Activated CD8-positive, alpha-beta T cell treated with anti-CD3 and anti-CD28 coated beads for 36 hours (primary cell): ENCODE data around the gene MAF. TPM values are rescaled to one million over a fixed set of nuclear protein-coding genes. Genes with fewer than 3 reads are reported as not detected.

Experiments used
- ATAC-seq: fragments of 200-7000 bp; cut with Tn5 transposase; one replicate; pipeline ENCODE4 v1.10.0; 2021; ENCODE audit warnings: mild to moderate bottlenecking, moderate library complexity
- CTCF ChIA-PET: fragments of 350-600 bp; sonication (Branson Sonifier 250); formaldehyde crosslinking; loops from one replicate; lab custom pipeline; 2021; ENCODE audit warnings: antibody characterized with exemption; lab: Charles Lee
- POLR2A ChIA-PET: fragments of 350-600 bp; sonication (Branson Sonifier 250); formaldehyde crosslinking; loops from one replicate; lab custom pipeline; 2021; ENCODE audit warnings: antibody characterized with exemption; lab: Charles Lee
- DNase-seq: peaks from one replicate; pipeline ENCODE4 v3.0.0-alpha.2; 2020
- H3K27ac Mint-ChIP-seq: one replicate; pipeline ENCODE4 v1.8.0; 2021; ENCODE audit warnings: mild to moderate bottlenecking, mixed read lengths
- H3K27me3 Mint-ChIP-seq: one replicate; pipeline ENCODE4 v1.8.0; 2021; ENCODE audit warnings: mixed read lengths
- H3K36me3 Mint-ChIP-seq: one replicate; pipeline ENCODE4 v1.8.0; 2021; ENCODE audit warnings: low read depth, mixed read lengths
- H3K4me1 Mint-ChIP-seq: one replicate; pipeline ENCODE4 v1.8.0; 2021; ENCODE audit warnings: low read depth, mixed read lengths
- H3K4me3 Mint-ChIP-seq: one replicate; pipeline ENCODE4 v1.8.0; 2021; ENCODE audit warnings: mild to moderate bottlenecking, moderate library complexity, mixed read lengths
- H3K9me3 Mint-ChIP-seq: one replicate; pipeline ENCODE4 v1.8.0; 2021; ENCODE audit warnings: mixed read lengths
- intact Hi-C: fragments of 100-400 bp; cut with micrococcal nuclease; formaldehyde crosslinking; loops from one replicate; pipeline ENCODE4 v1.10.0; 2022
- total RNA-seq, 2 experiments: library from RNA; stranded (reverse); gene quantifications; one replicate each; pipeline ENCODE4 v1.2.3, GENCODE V29; 2021
- TF ChIP-seq, protein P1 (sequence below): fragments of 200-600 bp; IDR thresholded peaks from one replicate; pipeline ENCODE4 v1.8.0; 2022; ENCODE audit warnings: antibody characterized with exemption, mild to moderate bottlenecking

MAF gene
- total RNA-seq, 2 experiments from 2014 or later: 17.4 to 18.6 TPM

DNA sequence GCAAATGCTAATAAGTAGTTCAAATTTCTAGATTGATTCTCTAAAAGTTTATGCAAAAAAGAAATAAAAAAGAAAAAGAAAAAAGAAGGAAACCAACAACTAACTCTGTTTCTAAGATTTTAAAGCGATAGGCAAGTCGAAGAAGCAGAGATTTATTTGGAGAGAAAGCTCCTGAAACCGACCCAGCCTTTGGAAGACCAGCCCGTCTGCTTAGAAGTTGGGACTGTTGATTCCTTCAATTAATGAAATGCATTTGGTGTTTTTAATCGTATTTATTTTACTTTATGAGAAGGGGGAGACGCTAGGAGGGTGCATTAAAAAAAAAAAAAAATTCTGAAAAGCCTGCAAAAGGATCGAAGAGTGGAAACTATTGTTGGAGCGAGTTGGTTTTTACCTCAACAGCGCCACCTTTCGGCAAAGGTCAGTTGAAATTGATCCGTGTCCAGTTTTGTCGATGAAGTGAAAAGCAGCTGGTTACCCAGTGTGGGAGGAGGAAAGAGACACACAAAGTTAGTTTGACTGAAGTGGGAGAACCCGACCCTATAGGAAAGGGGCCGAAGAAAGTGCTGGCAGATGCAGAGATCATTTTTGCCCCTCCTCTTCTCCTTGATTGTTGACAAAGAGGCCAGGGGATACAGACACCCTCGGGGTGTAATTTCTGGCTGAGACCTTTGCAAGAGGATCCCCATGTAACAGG lies 1.5 kb upstream of the MAF start:
- H3K27ac Mint-ChIP-seq: peak overlapping the region; percentile 79
- no peaks in the 10 kb centered on the region for H3K9me3 Mint-ChIP-seq
- ATAC-seq (peak; percentile 24), DNase-seq (peak; percentile 86)
- ChIA-PET POLR2A (interaction anchor here (0.6 to 0.7 kb wide), 2 partner anchors 978 to 1299 kb away, joined by 3 read pairs; no protein-coding TSS in a partner anchor), CTCF (interaction anchor here (0.6 to 2.2 kb wide), 20 partner anchors 11 to 1124 kb away, joined by 3 to 7 read pairs (median 4); no protein-coding TSS in a partner anchor)
- peaks cover 48% of the 10 kb centered on the region for H3K27me3 Mint-ChIP-seq
- H3K4me3 Mint-ChIP-seq: peak overlapping the region; percentile 78
- TF ChIP-seq, protein P1, sequence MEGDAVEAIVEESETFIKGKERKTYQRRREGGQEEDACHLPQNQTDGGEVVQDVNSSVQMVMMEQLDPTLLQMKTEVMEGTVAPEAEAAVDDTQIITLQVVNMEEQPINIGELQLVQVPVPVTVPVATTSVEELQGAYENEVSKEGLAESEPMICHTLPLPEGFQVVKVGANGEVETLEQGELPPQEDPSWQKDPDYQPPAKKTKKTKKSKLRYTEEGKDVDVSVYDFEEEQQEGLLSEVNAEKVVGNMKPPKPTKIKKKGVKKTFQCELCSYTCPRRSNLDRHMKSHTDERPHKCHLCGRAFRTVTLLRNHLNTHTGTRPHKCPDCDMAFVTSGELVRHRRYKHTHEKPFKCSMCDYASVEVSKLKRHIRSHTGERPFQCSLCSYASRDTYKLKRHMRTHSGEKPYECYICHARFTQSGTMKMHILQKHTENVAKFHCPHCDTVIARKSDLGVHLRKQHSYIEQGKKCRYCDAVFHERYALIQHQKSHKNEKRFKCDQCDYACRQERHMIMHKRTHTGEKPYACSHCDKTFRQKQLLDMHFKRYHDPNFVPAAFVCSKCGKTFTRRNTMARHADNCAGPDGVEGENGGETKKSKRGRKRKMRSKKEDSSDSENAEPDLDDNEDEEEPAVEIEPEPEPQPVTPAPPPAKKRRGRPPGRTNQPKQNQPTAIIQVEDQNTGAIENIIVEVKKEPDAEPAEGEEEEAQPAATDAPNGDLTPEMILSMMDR: peak; percentile 81
- H3K4me1 Mint-ChIP-seq: peaks cover 28% of the 10 kb centered on the region
- intact Hi-C loops: loop anchor here (5.0 to 10.0 kb wide), 4 partner anchors 517 to 1477 kb away; no protein-coding TSS in a partner anchor
- no peaks in the 10 kb centered on the region for H3K36me3 Mint-ChIP-seq

DNA sequence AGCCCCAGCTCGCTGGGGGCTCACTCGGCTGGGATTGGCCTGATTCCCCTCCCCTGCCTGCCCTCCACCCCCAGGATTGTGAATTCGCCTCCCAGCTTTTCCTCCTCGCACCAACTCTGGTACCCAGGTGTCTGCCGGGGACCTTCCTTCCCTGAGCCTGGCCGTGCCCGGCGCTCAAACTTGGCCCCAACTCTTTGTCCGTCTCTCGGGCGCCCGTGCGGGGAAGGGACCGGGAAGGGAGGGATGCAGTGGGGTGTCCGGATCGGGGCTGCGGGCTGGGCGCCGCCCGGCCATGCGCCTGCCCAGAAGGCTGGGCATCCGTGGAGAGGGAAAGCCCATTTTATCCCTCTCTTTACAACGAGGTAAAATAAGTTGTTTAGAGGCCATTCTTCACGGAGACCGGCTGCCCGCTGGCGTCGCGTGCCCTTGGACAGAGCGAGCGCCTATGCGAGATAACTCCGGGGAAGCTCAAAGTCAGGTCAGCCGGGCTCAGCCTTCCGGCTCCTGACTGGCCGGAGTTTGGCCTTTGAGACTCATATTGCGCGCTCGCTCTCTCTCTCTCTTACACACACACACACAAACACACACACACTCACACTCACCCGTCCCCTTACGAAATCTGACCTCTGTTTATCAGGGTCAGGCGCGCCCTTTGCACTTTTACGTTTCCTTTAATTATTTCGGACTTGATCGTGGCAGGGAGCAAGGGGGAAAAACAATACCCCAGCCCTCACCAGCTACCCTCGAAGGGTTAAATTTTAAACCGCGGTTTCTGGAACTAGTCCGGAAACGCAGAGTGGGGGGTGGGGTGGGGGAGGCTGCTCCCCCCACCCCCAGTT lies 774 bp upstream of the MAF start:
- no peaks in the 10 kb centered on the region for H3K9me3 Mint-ChIP-seq
- peaks cover 48% of the 10 kb centered on the region for H3K27me3 Mint-ChIP-seq
- peak overlapping the region; percentile 50 for H3K27ac Mint-ChIP-seq
- TF ChIP-seq, protein P1: no peak
- CTCF ChIA-PET: interaction anchor here (0.6 to 2.2 kb wide), 11 partner anchors 11 to 1123 kb away, joined by 3 to 7 read pairs (median 4); no protein-coding TSS in a partner anchor
- DNase-seq (peak; percentile 10), ATAC-seq (peak; percentile 1)
- H3K4me1 Mint-ChIP-seq: peaks cover 28% of the 10 kb centered on the region
- POLR2A ChIA-PET: interaction anchor here (1.1 kb wide), 1 partner anchor 824 kb away, joined by 3 read pairs; no protein-coding TSS in a partner anchor
- H3K4me3 Mint-ChIP-seq: peak overlapping the region; percentile 78
- no peaks in the 10 kb centered on the region for H3K36me3 Mint-ChIP-seq
- intact Hi-C loops: loop anchor here (5.0 to 10.0 kb wide), 4 partner anchors 517 to 1477 kb away; no protein-coding TSS in a partner anchor

DNA sequence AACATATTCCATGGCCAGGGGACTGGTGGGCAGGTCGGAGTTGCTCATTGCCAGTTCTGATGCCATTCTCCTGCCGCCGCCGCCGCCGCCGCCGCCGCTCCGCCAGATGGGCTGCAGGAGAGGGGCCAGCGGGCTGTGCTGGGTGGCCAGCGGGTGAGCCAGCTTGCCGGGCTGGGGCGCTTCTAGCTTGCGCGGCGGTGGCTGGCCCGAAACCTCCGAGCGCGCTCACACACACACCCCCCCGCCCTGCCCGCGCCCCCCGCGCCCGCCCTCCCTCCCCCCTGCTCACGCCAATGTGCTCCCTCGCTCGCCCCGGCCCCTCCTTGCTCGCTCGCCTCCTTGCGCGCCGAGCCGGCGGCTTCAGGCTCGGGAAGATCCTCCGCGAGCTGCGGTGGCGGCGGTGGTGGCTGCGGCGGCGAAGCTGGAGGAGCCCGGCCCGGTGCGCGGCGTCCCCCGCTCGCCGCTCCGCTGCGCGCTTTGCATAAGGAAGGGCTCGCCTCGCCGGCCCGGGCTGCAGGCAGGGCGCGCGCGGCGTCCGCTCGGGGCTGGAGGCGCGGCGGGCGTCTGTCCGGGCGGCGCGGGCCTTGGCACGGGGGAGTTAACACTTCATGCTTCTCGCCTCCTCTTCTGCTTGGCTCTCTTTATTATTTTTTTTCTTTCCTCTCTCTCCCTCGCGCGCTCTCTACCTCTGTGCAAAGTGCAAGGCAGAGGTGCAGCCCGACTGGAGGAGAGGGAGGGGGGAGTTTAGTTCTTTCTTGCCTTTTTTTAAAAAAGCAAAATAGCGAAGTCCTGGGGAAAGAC lies 500 bp downstream of the MAF start:
- ChIA-PET POLR2A (interaction anchor here (1.1 to 1.3 kb wide), 2 partner anchors 823 to 827 kb away, joined by 3 read pairs; no protein-coding TSS in a partner anchor), CTCF (interaction anchor here (1.7 kb wide), 1 partner anchor 28 kb away, joined by 5 read pairs; no protein-coding TSS in a partner anchor)
- Mint-ChIP-seq H3K27me3 (peaks cover 48% of the 10 kb centered on the region), H3K4me1 (peaks cover 29% of the 10 kb centered on the region), H3K36me3 (peaks cover 3% of the 10 kb centered on the region), H3K4me3 (peak overlapping the region; percentile 78), H3K27ac (peak overlapping the region; percentile 75), H3K9me3 (no peaks in the 10 kb centered on the region)
- DNase-seq: peak; percentile 37
- TF ChIP-seq, protein P1: no peak
- intact Hi-C loops: loop anchor here (5.0 to 10.0 kb wide), 4 partner anchors 515 to 1475 kb away; no protein-coding TSS in a partner anchor
- ATAC-seq: peak; percentile 43

DNA sequence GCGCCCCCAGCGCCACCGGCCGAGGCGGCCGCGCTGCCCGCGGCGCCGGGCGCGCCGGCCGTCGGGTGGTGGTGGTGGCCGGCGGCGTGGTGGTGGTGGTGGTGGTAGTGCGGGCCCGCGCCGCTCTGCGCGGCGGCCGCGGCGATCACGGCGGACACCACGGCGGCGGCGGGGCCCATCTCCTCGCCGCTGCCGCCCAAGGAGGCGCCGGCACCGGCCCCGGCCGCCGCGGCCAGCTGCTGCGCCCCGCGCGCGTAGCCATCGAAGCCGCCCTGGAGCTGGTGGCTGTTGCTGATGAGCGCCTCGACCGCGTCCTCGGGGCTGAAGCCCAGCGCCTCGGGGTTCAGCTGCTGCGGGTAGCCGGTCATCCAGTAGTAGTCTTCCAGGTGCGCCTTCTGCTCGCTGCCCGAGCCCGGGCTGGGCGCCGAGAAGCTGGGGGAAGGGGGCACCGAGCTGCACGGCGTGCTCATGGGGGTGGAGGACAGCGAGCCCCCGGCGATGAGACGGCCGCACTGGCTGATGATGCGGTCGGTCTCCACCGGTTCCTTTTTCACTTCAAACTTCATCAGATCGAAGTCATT lies 1.2 kb downstream of the MAF start:
- peak; percentile 7 for ATAC-seq
- Mint-ChIP-seq H3K9me3 (no peaks in the 10 kb centered on the region), H3K27me3 (peaks cover 48% of the 10 kb centered on the region), H3K4me3 (peak overlapping the region; percentile 73), H3K4me1 (peaks cover 29% of the 10 kb centered on the region), H3K27ac (peak overlapping the region; percentile 75), H3K36me3 (peaks cover 3% of the 10 kb centered on the region)
- ChIA-PET CTCF (interaction anchor here (0.8 kb wide), 1 partner anchor 17 kb away, joined by 3 read pairs; no protein-coding TSS in a partner anchor), POLR2A (interaction anchor here (1.0 to 1.3 kb wide), 3 partner anchors 283 to 827 kb away, joined by 3 read pairs; no protein-coding TSS in a partner anchor)
- peak; percentile 20 for DNase-seq
- TF ChIP-seq, protein P1: no peak
- intact Hi-C loops: no loop called here
